NCI-H2171 (cell line): ENCODE measurements around the gene FOXR2.

ENCODE experiments used
- DNase-seq: peaks from one replicate; lab custom pipeline; 2025; lab: John Stamatoyannopoulos, UW

FOXR2 gene, protein sequence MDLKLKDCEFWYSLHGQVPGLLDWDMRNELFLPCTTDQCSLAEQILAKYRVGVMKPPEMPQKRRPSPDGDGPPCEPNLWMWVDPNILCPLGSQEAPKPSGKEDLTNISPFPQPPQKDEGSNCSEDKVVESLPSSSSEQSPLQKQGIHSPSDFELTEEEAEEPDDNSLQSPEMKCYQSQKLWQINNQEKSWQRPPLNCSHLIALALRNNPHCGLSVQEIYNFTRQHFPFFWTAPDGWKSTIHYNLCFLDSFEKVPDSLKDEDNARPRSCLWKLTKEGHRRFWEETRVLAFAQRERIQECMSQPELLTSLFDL

GRCh38 chrX:55623100-55623499 is at the start of gene FOXR2:
FOXR2 (plus strand) TSS chrX:55623400; CDS start chrX:55623712, 312 bp downstream.
- no peak for DNase-seq

DNA sequence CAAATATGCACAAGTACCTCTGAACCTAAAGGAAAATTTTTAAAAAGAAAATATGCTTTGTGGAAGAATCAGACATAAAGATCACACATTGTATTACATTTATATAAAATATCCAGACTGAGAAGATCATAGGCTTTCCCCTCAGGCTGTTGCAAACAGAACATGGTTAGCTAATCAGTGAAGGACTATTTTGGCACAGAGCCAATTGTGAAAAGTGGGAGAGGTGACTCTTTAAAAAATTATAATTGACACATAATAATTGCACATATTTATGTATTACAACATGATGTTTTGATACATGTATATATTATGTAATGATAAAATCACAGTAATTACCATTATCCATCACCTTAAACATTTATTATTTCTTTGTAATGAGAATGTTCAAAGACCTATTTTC is 44.1 kb upstream of the FOXR2 start:
- no peak for DNase-seq

DNA sequence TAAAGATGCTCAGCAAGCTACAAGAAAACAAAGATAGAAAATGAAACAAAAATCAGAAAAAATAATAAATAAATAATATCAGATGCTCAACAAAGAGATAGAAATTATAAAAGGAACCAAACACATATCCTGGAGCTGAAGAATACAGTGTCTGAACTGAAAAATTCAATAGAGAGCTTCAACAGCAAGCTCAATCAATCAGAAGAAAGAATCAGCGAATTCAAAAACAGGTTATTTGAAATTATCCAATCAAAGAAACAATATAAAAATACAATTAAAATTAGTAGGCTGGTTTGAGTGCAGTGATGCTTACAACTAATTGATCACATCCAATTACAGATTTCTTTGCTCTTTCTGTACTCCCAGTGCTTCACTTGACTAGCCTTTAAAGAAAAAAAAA is 40.8 kb upstream of the FOXR2 start:
- DNase-seq = no peak

GRCh38 chrX:55593296-55593695 is 29.9 kb upstream of the FOXR2 start:
- DNase-seq = no peak

GRCh38 chrX:55593756-55594257 is 29.4 kb upstream of the FOXR2 start:
- DNase-seq = no peak

GRCh38 chrX:55598333-55598732 is 24.9 kb upstream of the FOXR2 start:
- DNase-seq = no peak

DNA sequence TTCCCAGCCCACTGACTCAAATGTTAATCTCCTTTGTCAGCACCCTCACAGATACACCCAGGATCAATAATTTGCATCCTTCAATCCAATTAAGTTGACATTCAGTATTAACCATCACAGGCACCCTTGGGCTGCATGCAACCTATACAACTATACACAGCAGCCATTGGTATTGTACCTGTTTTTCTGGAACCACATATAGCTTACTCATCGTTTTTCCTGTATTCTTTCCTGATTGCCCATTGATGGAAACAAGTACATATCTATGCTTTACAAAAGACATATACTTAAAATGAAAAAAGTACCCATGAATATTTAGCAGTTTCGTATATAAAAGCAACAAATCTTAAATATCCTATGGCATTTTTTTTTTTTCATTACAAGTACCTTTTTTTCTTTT is 3.7 kb upstream of the FOXR2 start:
- no peak for DNase-seq

DNA sequence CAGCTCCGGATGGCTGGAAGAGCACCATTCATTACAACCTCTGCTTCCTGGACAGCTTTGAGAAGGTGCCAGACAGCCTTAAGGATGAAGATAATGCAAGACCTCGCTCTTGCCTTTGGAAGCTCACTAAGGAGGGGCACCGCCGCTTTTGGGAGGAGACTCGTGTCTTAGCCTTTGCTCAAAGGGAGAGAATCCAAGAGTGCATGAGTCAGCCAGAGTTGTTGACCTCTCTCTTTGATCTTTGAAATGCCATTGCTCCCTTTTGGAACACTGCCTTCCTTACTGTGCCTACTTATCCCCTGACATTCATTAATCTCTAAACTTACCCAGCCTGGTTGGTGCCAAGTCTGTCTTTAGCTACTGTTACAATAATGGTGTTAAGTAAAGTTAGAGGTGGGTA is 1.2 kb downstream of the FOXR2 start:
- DNase-seq = no peak

DNA sequence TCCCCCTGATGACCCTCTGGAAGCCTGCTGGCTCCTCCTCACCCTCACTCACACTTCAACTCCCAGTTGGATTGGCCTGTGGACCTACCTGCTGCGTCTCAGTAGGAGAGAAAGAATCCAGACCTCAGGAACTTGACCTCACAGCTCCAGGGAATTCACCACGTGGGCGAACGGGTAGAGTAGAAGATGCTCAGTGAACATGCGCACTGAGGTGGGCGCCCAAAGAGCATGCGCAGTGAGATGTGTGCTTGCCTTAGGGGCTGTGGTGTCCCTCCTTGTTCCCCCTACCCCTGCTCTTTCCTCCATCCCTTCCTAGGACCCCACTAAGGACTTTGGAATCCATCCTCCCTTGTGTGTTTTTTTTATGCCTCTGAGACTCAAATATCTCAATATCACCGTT is 12.9 kb downstream of the FOXR2 start:
- DNase-seq = no peak

GRCh38 chrX:55638933-55639332 is 15.7 kb downstream of the FOXR2 start:
- DNase-seq = no peak

DNA sequence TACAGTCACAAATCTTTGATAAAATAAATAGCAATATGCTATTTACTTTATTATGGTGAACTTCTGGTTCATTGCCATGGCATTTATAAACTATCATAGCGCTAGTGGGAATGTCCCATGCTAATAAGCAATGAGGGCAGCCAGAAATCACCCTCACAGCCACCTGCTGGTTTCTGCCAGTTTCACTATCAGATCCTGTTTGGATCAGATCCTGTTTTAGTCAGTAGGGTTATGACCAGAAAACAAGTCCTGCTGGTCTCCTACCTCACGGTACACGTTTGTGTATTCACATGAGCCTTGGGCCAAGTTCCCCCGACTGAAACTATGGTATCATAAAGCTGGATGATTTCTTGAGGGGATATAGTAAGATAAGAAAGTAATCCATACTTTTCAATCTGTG is 17.7 kb downstream of the FOXR2 start:
- DNase-seq = no peak

DNA sequence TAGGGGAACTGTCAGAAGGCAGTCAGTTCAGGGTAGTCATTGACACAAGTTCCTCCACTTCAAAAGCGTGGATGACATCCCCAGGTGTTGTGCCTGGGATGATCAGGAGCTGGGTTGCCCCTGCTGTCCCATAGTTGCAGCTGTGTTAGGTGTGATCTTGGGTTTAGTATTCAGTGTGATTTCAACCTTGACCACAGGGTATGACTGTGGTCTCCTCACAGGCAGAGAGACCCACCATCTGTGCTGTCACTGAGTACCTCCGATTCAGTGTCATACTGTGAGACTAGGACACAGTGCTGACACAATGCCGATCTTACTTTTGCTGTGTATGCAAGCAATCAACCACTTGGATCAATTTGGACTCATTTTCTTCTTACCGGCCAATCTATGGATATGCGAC is 25.2 kb downstream of the FOXR2 start:
- no peak for DNase-seq

DNA sequence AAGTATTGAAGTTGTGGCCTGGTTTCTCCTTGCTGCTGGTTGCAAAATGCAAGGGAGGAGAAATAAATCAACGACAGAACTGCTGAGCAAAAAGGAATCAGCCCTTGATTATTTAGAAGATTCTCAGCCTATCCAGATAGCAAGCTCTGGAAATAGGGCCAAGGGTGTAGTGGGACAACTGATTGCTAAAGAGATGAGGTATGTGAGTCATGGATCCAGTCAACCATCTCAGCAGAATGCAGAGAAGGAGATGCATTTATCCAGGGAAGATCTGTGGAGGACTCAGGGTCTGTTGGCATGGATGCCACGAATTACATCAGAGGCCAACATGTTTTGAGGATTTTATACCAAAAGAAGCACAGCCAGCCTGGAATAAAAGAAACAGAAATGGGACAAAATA is 36.7 kb downstream of the FOXR2 start:
- no peak for DNase-seq

GRCh38 chrX:55663584-55663983 is 40.4 kb downstream of the FOXR2 start:
- no peak for DNase-seq

GRCh38 chrX:55668084-55668483 is 44.9 kb downstream of the FOXR2 start:
- DNase-seq = no peak
